ENCODE data around the gene PLGLB1. TPM values are rescaled to one million over a fixed set of nuclear protein-coding genes. Genes with fewer than 3 reads are reported as not detected.
"Not testable (repeated sequence)": the region's sequence is repeated elsewhere in the genome, so short reads cannot be mapped to it uniquely, and the experiment has no call there.

Gene PLGLB1
- total RNA-seq, 1 donor from 2014 or later, result 0.59 TPM

- H3K4me1 ChIP-seq (ENCODE audit: insufficient read depth, low read length); H3K9me3 Mint-ChIP-seq (ENCODE audit: unreplicated experiment); H3K4me2 ChIP-seq (ENCODE audit: low read length); H3K9me3 ChIP-seq (ENCODE audit: insufficient read depth, low read depth, low read length); H3K9ac ChIP-seq (ENCODE audit: low read length); H3K27me3 ChIP-seq (ENCODE audit: insufficient read depth, low read length); H3K36me3 ChIP-seq (ENCODE audit: insufficient read depth, low read length); H3K4me3 Mint-ChIP-seq (ENCODE audit: unreplicated experiment); H3K79me2 ChIP-seq (ENCODE audit: insufficient read depth, low read length); H4K20me1 ChIP-seq (ENCODE audit: insufficient read depth, low read length); H3K27ac Mint-ChIP-seq (ENCODE audit: unreplicated experiment); H3K36me3 Mint-ChIP-seq (ENCODE audit: low read depth, unreplicated experiment); H3K27me3 Mint-ChIP-seq (ENCODE audit: low read depth, unreplicated experiment); H2AFZ ChIP-seq (ENCODE audit: low read depth, low read length); H3K4me1 Mint-ChIP-seq (ENCODE audit: low read depth, unreplicated experiment); H3K27ac ChIP-seq (ENCODE audit: low read depth, low read length); DNase-seq (ENCODE audit: low read depth); FAIRE-seq; H3K4me3 ChIP-seq (ENCODE audit: insufficient read depth, low read depth, low read length): not testable (repeated sequence)
These were observed 2.5 kb upstream of the PLGLB1 start for GRCh38 chr2:87023988-87024615.

GRCh38 chr2:87021043-87021442, 601 bp downstream of the PLGLB1 start:
- H3K79me2 ChIP-seq (ENCODE audit: insufficient read depth, low read length); H3K27me3 Mint-ChIP-seq (ENCODE audit: low read depth, unreplicated experiment); H2AFZ ChIP-seq (ENCODE audit: low read depth, low read length); H3K4me2 ChIP-seq (ENCODE audit: low read length); H3K4me3 Mint-ChIP-seq (ENCODE audit: unreplicated experiment); H3K27ac Mint-ChIP-seq (ENCODE audit: unreplicated experiment); H3K4me1 Mint-ChIP-seq (ENCODE audit: low read depth, unreplicated experiment); H3K36me3 ChIP-seq (ENCODE audit: insufficient read depth, low read length); H4K20me1 ChIP-seq (ENCODE audit: insufficient read depth, low read length); H3K9ac ChIP-seq (ENCODE audit: low read length); FAIRE-seq; H3K4me1 ChIP-seq (ENCODE audit: insufficient read depth, low read length); H3K4me3 ChIP-seq (ENCODE audit: insufficient read depth, low read depth, low read length); H3K9me3 ChIP-seq (ENCODE audit: insufficient read depth, low read depth, low read length); DNase-seq (ENCODE audit: low read depth); H3K9me3 Mint-ChIP-seq (ENCODE audit: unreplicated experiment); H3K27ac ChIP-seq (ENCODE audit: low read depth, low read length); H3K36me3 Mint-ChIP-seq (ENCODE audit: low read depth, unreplicated experiment); H3K27me3 ChIP-seq (ENCODE audit: insufficient read depth, low read length): not testable (repeated sequence)

DNA sequence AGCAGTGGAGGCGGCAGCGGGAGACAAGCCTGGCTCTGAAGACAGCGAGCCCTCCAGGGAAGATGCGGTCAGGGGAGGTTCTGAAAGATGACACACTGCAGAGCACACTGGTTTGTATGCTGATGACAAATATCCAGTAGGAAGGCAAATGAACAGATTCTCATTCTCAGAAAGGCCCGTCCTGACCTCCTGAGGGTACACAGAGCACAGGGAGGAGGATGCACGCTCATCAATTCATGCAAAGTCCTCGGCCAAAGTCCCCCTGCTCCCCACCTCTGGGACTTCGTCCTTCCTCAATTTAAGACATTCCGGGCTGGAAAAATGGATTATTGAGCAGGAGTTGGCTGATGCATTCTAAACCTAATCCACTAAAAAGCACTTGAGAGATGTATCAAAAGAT, 2.6 kb downstream of the PLGLB1 start:
- not testable (repeated sequence) for H3K79me2 ChIP-seq (ENCODE audit: insufficient read depth, low read length); H3K36me3 ChIP-seq (ENCODE audit: insufficient read depth, low read length); H3K4me3 ChIP-seq (ENCODE audit: insufficient read depth, low read depth, low read length); H3K9me3 Mint-ChIP-seq (ENCODE audit: unreplicated experiment); H4K20me1 ChIP-seq (ENCODE audit: insufficient read depth, low read length); H3K27me3 ChIP-seq (ENCODE audit: insufficient read depth, low read length); H3K27ac Mint-ChIP-seq (ENCODE audit: unreplicated experiment); H3K9ac ChIP-seq (ENCODE audit: low read length); H3K27me3 Mint-ChIP-seq (ENCODE audit: low read depth, unreplicated experiment); H3K4me1 Mint-ChIP-seq (ENCODE audit: low read depth, unreplicated experiment); H3K36me3 Mint-ChIP-seq (ENCODE audit: low read depth, unreplicated experiment); DNase-seq (ENCODE audit: low read depth); H3K4me3 Mint-ChIP-seq (ENCODE audit: unreplicated experiment); H3K27ac ChIP-seq (ENCODE audit: low read depth, low read length); H3K4me1 ChIP-seq (ENCODE audit: insufficient read depth, low read length); H3K9me3 ChIP-seq (ENCODE audit: insufficient read depth, low read depth, low read length); H2AFZ ChIP-seq (ENCODE audit: low read depth, low read length); H3K4me2 ChIP-seq (ENCODE audit: low read length); FAIRE-seq

DNA sequence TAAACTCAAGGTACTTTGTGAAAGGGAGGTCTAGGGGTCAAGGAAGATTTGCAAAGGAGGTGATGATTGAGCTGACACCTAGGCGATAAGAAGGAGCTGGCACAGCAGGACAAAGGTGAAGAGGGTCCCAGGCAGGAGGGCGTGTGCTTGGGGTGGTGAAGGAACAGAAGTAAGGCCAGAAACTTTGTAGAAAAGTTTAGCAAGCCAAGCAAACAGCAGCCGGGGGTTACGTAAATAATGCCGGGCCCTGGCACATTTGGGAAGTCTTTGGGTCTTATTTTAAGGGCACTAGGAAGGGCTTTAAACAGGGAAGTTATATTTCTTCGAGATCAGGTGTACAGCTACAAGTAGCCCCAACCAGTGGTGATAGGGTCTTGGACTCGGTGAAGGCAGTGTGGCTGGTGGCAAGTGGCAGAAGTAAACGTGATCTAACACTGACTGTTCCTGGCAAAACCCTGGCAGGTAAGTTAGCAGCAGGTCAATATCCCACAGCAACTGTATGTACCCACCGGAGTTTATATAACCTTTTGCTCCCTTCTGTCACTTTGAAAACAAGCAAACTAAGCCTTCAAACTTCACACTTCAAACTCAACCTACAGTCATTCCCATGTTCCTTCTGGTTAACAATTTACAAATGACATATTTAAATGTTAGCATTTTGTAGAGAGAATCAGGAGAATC, 7.0 kb downstream of the PLGLB1 start:
- H4K20me1 ChIP-seq (ENCODE audit: insufficient read depth, low read length); H3K9me3 ChIP-seq (ENCODE audit: insufficient read depth, low read depth, low read length); H3K4me1 Mint-ChIP-seq (ENCODE audit: low read depth, unreplicated experiment); H3K27ac ChIP-seq (ENCODE audit: low read depth, low read length); H3K27me3 ChIP-seq (ENCODE audit: insufficient read depth, low read length); H3K4me2 ChIP-seq (ENCODE audit: low read length); H2AFZ ChIP-seq (ENCODE audit: low read depth, low read length); H3K27me3 Mint-ChIP-seq (ENCODE audit: low read depth, unreplicated experiment); H3K4me1 ChIP-seq (ENCODE audit: insufficient read depth, low read length); H3K27ac Mint-ChIP-seq (ENCODE audit: unreplicated experiment); H3K4me3 Mint-ChIP-seq (ENCODE audit: unreplicated experiment); H3K9ac ChIP-seq (ENCODE audit: low read length); H3K36me3 Mint-ChIP-seq (ENCODE audit: low read depth, unreplicated experiment); FAIRE-seq; H3K79me2 ChIP-seq (ENCODE audit: insufficient read depth, low read length); DNase-seq (ENCODE audit: low read depth); H3K36me3 ChIP-seq (ENCODE audit: insufficient read depth, low read length); H3K4me3 ChIP-seq (ENCODE audit: insufficient read depth, low read depth, low read length); H3K9me3 Mint-ChIP-seq (ENCODE audit: unreplicated experiment): not testable (repeated sequence)

DNA sequence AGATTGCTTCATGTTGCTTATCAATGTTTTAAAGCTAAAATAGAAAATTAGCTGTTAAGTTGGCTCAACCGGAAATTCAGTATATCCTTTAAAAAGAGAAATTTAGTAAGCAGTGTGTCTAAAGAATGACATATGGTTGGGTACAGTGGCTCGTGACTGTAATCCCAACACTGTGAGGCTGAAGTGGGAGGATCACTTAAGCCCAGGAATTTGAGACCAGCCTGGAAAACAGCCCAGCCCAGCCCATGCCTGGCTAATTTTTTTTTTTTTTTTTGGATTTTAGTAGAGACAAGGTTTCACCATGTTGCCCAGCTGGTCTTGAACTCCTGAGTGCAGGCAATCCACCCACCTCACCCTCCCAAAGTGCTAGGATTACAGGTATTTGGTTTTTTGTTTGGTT, 17.2 kb downstream of the PLGLB1 start:
- not testable (repeated sequence) for H3K27me3 Mint-ChIP-seq (ENCODE audit: low read depth, unreplicated experiment); H3K36me3 Mint-ChIP-seq (ENCODE audit: low read depth, unreplicated experiment); FAIRE-seq; H4K20me1 ChIP-seq (ENCODE audit: insufficient read depth, low read length); H3K4me3 Mint-ChIP-seq (ENCODE audit: unreplicated experiment); H3K79me2 ChIP-seq (ENCODE audit: insufficient read depth, low read length); H3K4me1 ChIP-seq (ENCODE audit: insufficient read depth, low read length); H3K27ac Mint-ChIP-seq (ENCODE audit: unreplicated experiment); H3K36me3 ChIP-seq (ENCODE audit: insufficient read depth, low read length); H3K27me3 ChIP-seq (ENCODE audit: insufficient read depth, low read length); H3K27ac ChIP-seq (ENCODE audit: low read depth, low read length); DNase-seq (ENCODE audit: low read depth); H3K4me3 ChIP-seq (ENCODE audit: insufficient read depth, low read depth, low read length); H2AFZ ChIP-seq (ENCODE audit: low read depth, low read length); H3K4me1 Mint-ChIP-seq (ENCODE audit: low read depth, unreplicated experiment); H3K4me2 ChIP-seq (ENCODE audit: low read length); H3K9me3 Mint-ChIP-seq (ENCODE audit: unreplicated experiment); H3K9me3 ChIP-seq (ENCODE audit: insufficient read depth, low read depth, low read length); H3K9ac ChIP-seq (ENCODE audit: low read length)

All from astrocyte (in vitro differentiated cells and primary cell).